GOT3 (cell line): Measurements from ENCODE around the gene PHKB.

Experiments used
- DNase-seq: peaks from one replicate; lab custom pipeline; 2025; ENCODE audit warnings: mixed read lengths; lab: John Stamatoyannopoulos, UW

PHKB gene

DNA sequence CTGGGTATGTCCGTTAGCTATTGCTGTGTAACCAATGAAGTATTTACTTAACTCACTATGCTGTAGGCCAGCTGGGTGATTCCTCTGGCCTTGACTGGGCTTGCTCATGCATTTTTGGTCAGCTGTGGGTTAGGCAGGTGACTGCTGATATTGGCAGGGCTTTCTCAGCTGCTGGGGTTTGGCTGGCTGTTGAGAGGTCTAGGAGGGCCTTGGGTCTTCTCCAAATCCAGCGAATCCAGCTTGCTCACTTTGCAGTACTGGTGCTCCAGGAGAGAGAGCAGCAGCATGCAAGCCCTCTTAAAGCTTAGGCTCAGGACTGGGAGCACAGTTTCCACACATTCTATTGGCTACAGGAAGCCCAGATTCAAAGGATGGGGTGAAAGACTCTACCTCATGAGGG, 270.1 kb downstream of the PHKB start:
- DNase-seq: no peak

DNA sequence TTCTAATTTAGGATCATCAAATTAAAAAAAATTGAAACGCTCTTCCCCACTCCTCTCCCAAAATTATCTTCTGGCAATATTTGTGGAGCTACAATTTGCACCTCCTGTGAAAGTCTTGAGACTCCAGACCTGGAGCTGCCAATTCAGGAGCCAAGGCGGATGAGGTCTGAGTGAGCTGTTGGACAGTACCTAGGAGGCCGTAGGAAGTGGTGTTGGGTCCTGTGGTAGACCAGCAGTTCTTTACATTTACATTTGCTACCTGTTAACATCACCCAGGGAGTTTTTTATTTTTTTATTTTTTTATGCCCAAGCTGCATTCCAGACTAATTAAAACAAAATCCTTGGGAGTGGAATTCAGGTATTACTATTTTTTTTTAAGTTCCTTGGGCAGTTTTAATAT, 271.0 kb downstream of the PHKB start:
- no peak for DNase-seq

DNA sequence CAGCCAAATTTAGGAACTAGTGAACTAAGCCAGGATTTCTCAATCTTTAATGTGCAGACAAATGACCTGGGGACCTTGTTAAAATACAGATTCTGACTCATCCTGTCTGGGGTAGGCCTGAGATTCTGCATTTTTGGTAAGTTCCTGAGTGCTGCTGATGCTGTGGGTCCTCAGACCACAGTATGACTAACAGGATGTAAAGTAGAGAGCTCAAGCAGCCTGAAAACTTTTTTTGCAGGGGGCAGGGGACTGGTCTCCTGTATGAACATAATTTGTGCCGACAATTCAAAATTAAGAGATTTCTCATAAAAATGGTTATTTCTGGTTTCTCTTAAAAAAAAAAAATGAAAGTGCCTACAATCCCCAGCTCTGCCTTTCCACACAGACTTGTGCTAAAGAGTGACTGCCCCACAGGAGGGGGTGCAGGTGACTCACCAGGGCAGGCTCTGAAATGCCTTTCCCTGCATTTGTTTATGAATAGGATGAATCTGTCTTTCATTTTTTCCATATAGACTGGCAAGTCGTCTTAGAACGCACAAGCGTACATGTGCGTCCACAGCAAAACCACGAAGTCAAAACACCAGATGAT, 271.5 kb downstream of the PHKB start:
- DNase-seq: peak; percentile 19

DNA sequence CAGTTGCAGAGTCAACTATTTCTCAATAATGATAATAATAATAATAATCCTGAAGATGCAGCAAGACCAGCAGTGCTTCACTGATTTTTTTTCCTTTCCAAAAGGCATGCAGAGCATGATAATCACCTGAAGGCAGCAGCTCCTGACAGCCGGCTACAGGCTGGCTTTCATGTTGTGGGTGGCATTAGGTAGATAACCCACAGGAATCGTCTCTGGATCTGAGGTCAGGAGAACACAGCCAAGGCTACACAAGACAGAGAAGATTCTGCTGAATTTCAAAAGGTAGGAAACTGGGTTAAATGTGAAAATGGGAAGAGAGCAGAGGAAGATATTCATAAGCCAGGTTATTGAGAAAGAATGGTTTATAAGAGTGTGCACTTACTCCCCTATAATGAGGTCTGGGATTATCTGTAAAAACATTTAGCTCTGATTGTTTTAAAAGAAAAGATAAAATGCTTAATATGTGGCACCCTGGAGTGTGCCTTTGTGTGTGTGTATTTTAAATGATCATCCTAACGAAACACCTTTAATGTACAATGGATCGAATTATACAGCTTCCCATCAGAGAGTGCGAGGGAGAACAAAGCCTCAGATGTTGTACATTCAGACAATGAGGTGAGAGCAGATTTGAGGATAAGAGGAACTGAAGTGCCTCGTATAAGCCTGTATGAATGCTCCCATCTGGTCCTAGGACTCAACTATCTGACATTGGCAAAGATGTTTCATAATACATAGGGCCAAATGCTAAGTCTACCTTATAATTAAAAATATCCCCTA, 273.1 kb downstream of the PHKB start:
- no peak for DNase-seq

DNA sequence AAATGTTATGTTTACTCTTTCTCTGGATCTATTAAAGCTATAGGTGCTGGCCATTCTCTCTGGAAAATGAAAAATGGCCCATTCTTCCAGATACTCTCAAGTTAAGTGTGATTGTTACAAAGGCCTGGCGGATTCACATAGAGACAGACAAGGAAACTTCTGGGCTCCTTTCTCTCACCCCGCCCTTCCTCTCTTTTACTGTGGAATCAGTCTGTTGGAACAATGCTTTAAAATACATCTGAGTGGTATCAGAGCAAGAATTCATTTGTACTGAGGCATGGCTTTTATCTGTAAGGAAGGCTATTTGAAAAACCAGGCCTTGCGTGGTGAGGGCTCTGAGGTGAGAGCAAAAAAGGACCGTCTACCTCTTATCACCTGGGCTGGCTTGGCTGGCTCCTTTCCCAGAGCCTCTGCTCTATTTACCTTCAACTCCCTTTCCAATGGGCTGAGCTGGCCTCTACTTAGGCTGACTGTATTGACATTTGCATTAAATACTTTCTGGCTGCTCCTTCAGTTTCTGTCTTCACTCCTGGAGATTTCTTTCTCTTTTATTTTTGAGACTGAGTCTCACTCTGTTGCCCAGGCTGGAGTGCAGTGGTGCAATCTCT, 274.0 kb downstream of the PHKB start:
- no peak for DNase-seq

DNA sequence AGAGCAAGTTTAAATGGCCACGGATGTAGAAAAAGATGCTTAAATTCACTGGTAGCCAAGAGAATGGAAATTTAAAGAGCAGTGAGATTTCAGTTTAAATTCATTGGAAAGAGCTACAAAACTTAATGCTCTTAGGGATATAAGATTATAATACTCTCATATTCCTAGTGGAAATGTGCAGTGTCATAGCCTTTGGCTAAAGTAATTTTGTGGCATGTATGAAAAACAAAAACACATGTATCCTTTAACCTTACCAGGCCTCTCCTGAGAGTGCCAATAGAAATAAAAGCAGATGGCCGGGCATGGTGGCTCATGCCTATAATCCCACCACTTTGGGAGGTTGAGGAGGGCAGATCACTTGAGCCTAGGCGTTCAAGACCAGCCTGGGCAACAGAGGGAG, 289.2 kb downstream of the PHKB start:
- DNase-seq: no peak
